IMR-90 (cell line): ENCODE results near the gene HIVEP3. TPM values are rescaled to one million over a fixed set of nuclear protein-coding genes. Genes with fewer than 3 reads are reported as not detected.

Experiments used
- ATAC-seq: fragments of 200-7000 bp; cut with Tn5 transposase; 2 replicates; pipeline ENCODE4 v1.9.1; 2020; ENCODE audit warnings: low read depth, mild to moderate bottlenecking, moderate library complexity
- BruUV-seq: library from RNA; stranded (reverse); fragments of 400-500 nt; replicated peaks from 2 replicates; lab custom pipeline; 2021; lab: Mats Ljungman, UMichigan
- CTCF ChIA-PET: fragments of 300-600 bp; formaldehyde crosslinking; extraction: SDS; loops from one replicate; lab custom pipeline; 2021; ENCODE audit warnings: antibody characterized with exemption; lab: Yijun Ruan, JAX
- POLR2A ChIA-PET: fragments of 300-600 bp; sonication (Branson Sonifier 250); formaldehyde crosslinking; loops from one replicate; lab custom pipeline; 2022; ENCODE audit warnings: antibody characterized with exemption; ENCODE audit not compliant: unreplicated experiment; lab: Charles Lee
- DNase-seq: peaks from one replicate; pipeline ENCODE4 v3.0.0; 2013
- H2AFZ ChIP-seq: replicated peaks from 2 replicates; pipeline ENCODE3; 2013; ENCODE audit warnings: low read length, mild to moderate bottlenecking; ENCODE audit not compliant: poor library complexity
- H2AK5ac ChIP-seq: 2 replicates; pipeline ENCODE4 v1.6.1; 2013; ENCODE audit warnings: low read depth, low read length, inconsistent platforms
- H2AK9ac ChIP-seq: replicated peaks from 2 replicates; pipeline ENCODE3; 2013; ENCODE audit warnings: mild to moderate bottlenecking, low read depth, low read length, moderate library complexity; ENCODE audit not compliant: poor library complexity
- H2BK120ac ChIP-seq: 2 replicates; pipeline ENCODE4 v1.6.1; 2013; ENCODE audit warnings: low read depth, low read length, inconsistent platforms
- H2BK15ac ChIP-seq: 3 replicates; pipeline ENCODE4 v1.6.1; 2013; ENCODE audit warnings: low read depth, low read length, inconsistent platforms
- H2BK20ac ChIP-seq: 2 replicates; pipeline ENCODE4 v1.6.1; 2013; ENCODE audit warnings: low read depth, mild to moderate bottlenecking, inconsistent platforms, low read length, moderate library complexity
- H2BK5ac ChIP-seq: 2 replicates; pipeline ENCODE4 v1.6.1; 2013; ENCODE audit warnings: mild to moderate bottlenecking, low read depth, low read length, inconsistent platforms; ENCODE audit not compliant: poor library complexity, severe bottlenecking
- H3K14ac ChIP-seq: replicated peaks from 2 replicates; pipeline ENCODE4 v1.6.1; 2013; ENCODE audit warnings: low read depth, low read length, inconsistent platforms
- H3K18ac ChIP-seq: 2 replicates; pipeline ENCODE4 v1.6.1; 2013; ENCODE audit warnings: low read depth, low read length, control low read depth
- H3K23ac ChIP-seq: 2 replicates; pipeline ENCODE4 v1.6.1; 2013; ENCODE audit warnings: low read depth, low read length, inconsistent platforms
- H3K27ac ChIP-seq: 2 replicates; pipeline ENCODE4 v1.5.1; 2013; ENCODE audit warnings: mild to moderate bottlenecking, control low read depth, low read length; ENCODE audit not compliant: insufficient read depth
- H3K27me3 ChIP-seq: 2 replicates; pipeline ENCODE4 v1.6.1; 2013; ENCODE audit warnings: low read length; ENCODE audit not compliant: control insufficient read depth, insufficient read depth
- H3K36me3 ChIP-seq: 2 replicates; pipeline ENCODE4 v1.6.1; 2013; ENCODE audit warnings: low read length, mixed read lengths; ENCODE audit not compliant: control insufficient read depth, insufficient read depth
- H3K4ac ChIP-seq: 2 replicates; pipeline ENCODE4 v1.6.1; 2013; ENCODE audit warnings: low read depth, low read length, inconsistent platforms
- H3K4me1 ChIP-seq: 2 replicates; pipeline ENCODE4 v1.6.1; 2013; ENCODE audit warnings: low read length, mixed read lengths; ENCODE audit not compliant: control insufficient read depth, insufficient read depth
- H3K4me2 ChIP-seq: 2 replicates; pipeline ENCODE4 v1.6.1; 2013; ENCODE audit warnings: low read depth, mild to moderate bottlenecking, control low read depth, low read length, moderate library complexity
- H3K4me3 ChIP-seq: 2 replicates; pipeline ENCODE4 v1.5.1; 2013; ENCODE audit warnings: low read depth, mild to moderate bottlenecking, control low read depth, low read length, moderate library complexity; ENCODE audit not compliant: insufficient read depth
- H3K56ac ChIP-seq: 2 replicates; pipeline ENCODE4 v1.6.1; 2013; ENCODE audit warnings: low read length, inconsistent platforms; ENCODE audit not compliant: insufficient read depth; ENCODE audit errors: extremely low read depth
- H3K79me1 ChIP-seq, 2 experiments: 2 replicates each; pipeline ENCODE4 v1.6.1; 2013; ENCODE audit warnings: low read length in 2 of 2, inconsistent platforms in 1 of 2, low read depth in 1 of 2
- H3K9ac ChIP-seq: 2 replicates; pipeline ENCODE4 v1.6.1; 2013; ENCODE audit warnings: low read depth, low read length, control low read depth
- H3K9me1 ChIP-seq: 2 replicates; pipeline ENCODE4 v1.6.1; 2013; ENCODE audit warnings: low read length, inconsistent platforms; ENCODE audit not compliant: insufficient read depth
- H3K9me3 ChIP-seq: 2 replicates; pipeline ENCODE4 v1.6.1; 2013; ENCODE audit warnings: low read length; ENCODE audit not compliant: control insufficient read depth, insufficient read depth
- H4K20me1 ChIP-seq: 2 replicates; pipeline ENCODE4 v1.6.1; 2013; ENCODE audit warnings: low read length, inconsistent platforms; ENCODE audit not compliant: insufficient read depth
- H4K5ac ChIP-seq: 2 replicates; pipeline ENCODE4 v1.6.1; 2013; ENCODE audit warnings: mild to moderate bottlenecking, low read depth, low read length, control low read depth
- H4K8ac ChIP-seq, 2 experiments: 2 replicates each; pipeline ENCODE4 v1.6.1; 2013; ENCODE audit warnings: low read depth in 2 of 2, low read length in 2 of 2, control low read depth in 1 of 2, inconsistent platforms in 1 of 2
- H4K91ac ChIP-seq: 2 replicates; pipeline ENCODE4 v1.6.1; 2013; ENCODE audit warnings: low read depth, low read length, inconsistent platforms; ENCODE audit not compliant: insufficient read depth
- CEBPB ChIP-seq: IDR thresholded peaks from 2 replicates; pipeline ENCODE4 v1.6.1; 2012; ENCODE audit warnings: low read depth, low read length, improper control_type of control experiment
- FOS ChIP-seq: fragments of 150-350 bp; IDR thresholded peaks from 2 replicates; pipeline ENCODE4 v1.6.1; 2016; ENCODE audit warnings: low read depth, low read length
- NFE2L2 ChIP-seq: fragments of 150-350 bp; IDR thresholded peaks from 2 replicates; pipeline ENCODE4 v1.6.1; 2016; ENCODE audit warnings: low read depth, mild to moderate bottlenecking, low read length
- WGBS, 2 experiments: methylation state at CpG; one replicate each; pipeline versions ENCODE4 v1.1.5 to v1.1.7; 2013; ENCODE audit warnings: missing lambda C conversion rate in 2 of 2; ENCODE audit not compliant: insufficient read length in 1 of 2; ENCODE audit errors: extremely low coverage in 2 of 2; 5-methylcytosine and 5-hydroxymethylcytosine counted together
- dilution Hi-C: fragments of 300-500 bp; cut with HindIII; formaldehyde crosslinking; loops from one replicate; pipeline ENCODE4 v1.14.3; 2018; ENCODE audit warnings: low sequenced_read_pairs; ENCODE audit not compliant: unreplicated experiment
- in situ Hi-C: fragments of 300-500 bp; cut with MboI; formaldehyde crosslinking; loops from 3 replicates; pipeline ENCODE4 v1.14.3; 2019; ENCODE audit warnings: low sequenced_read_pairs, inconsistent platforms, mixed read lengths
- intact Hi-C: fragments of 100-400 bp; cut with micrococcal nuclease; formaldehyde crosslinking; loops from 2 replicates; pipeline ENCODE4 v1.10.0; 2022
- polyA plus RNA-seq, 3 experiments: library from polyadenylated mRNA; depleted of rRNA; stranded (reverse); fragments of >200 nt; gene quantifications; 2 replicates each; pipeline ENCODE4 v1.2.3, GENCODE V29; 2012; ENCODE audit warnings: low replicate concordance in 1 of 3
- total RNA-seq: library from RNA; depleted of rRNA; stranded (reverse); fragments of >200 nt; gene quantifications from 2 replicates; pipeline ENCODE4 v1.2.3, GENCODE V29; 2012

Gene HIVEP3
- total and polyA plus RNA-seq, 2 of the 4 experiments (the other 2 are of a cell fraction), result 1.4 to 4.0 TPM

GRCh38 chr1:41957568-41957967 lies 38.8 kb upstream of the HIVEP3 start:
- Histone ChIP-seq H3K4me1 (peaks cover 8% of the 10 kb centered on the region), H3K9ac (no peak overlapping the region), H2BK5ac (no peak overlapping the region), H3K79me1 (peaks cover 4 to 5% of the 10 kb centered on the region in 2 experiments; a peak in 2 of 4 replicates), H3K14ac (no peak overlapping the region), H4K8ac (no peak overlapping the region), H3K9me3 (no peaks in the 10 kb centered on the region), H3K4me2 (no peak overlapping the region), H4K5ac (no peak overlapping the region), H3K36me3 (no peaks in the 10 kb centered on the region), H3K9me1 (peaks cover 9% of the 10 kb centered on the region), H3K4me3 (no peak overlapping the region), H4K20me1 (no peaks in the 10 kb centered on the region), H3K23ac (no peak overlapping the region), H3K4ac (no peak overlapping the region), H2BK15ac (no peak overlapping the region), H2AK9ac (no peak overlapping the region), H2AK5ac (no peak overlapping the region), H3K27ac (no peak overlapping the region), H2AFZ (no peak overlapping the region), H3K27me3 (no peaks in the 10 kb centered on the region), H3K56ac (no peak overlapping the region), H2BK20ac (no peak overlapping the region; the same call in 1 of the 2 replicates), H4K91ac (no peak overlapping the region), H3K18ac (no peak overlapping the region), H2BK120ac (no peak overlapping the region)
- intact Hi-C loops, result no loop called here
- ChIA-PET POLR2A (no interaction called here), CTCF (no interaction called here)
- WGBS, 2 experiments, result no CpG with 5 or more reads among the region's 3 CpGs
- in situ Hi-C loops, result no loop called here
- peak; percentile 75 for DNase-seq
- ATAC-seq, result no peak
- BruUV-seq, result no TSS peak
- TF ChIP-seq CEBPB (peak; percentile 42; the same call in 1 of the 2 replicates), NFE2L2 (no peak), FOS (0 out of 2 replicates have a peak, but pooled peaks have one; percentile 2)
- dilution Hi-C loops, result no loop called here
